GM19043 (cell line): ENCODE results near the gene SURF6.

Experiments used
- ATAC-seq: cut with Tn5 transposase; IDR thresholded peaks from one replicate; pipeline ENCODE4 v1.9.1; 2021; ENCODE audit warnings: low read depth; ENCODE audit not compliant: unreplicated experiment

The SURF6 gene

DNA sequence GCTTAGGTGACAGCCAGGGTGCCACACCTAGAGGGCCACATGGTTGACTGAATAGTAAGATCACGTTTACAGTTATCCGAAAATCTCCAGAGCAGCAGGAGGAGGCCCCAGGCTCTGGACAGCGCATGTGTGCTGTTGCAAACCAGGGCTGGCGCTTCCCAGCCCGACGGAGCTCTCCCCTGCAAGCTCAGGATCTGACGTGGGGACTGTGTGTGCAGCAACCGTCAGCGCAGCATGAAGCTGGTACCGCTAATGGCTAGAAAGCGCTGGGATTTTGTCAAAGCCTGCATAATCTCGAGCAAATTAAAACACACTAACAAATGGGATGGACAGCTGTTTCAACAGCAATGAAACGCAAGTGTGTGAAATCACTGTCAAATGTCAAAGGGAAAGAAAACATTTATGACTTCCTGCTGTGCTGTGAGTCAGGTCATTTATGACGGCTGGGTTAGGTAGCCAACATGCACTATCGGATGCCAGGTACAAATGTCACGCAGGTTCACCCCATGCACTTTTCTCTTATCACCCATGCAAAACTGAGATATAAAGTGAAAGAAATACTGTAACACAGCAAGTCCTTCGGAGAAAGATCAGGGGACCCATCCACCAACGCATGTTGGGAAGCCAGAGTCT is 32.4 kb upstream of the SURF6 start:
- ATAC-seq = no peak

DNA sequence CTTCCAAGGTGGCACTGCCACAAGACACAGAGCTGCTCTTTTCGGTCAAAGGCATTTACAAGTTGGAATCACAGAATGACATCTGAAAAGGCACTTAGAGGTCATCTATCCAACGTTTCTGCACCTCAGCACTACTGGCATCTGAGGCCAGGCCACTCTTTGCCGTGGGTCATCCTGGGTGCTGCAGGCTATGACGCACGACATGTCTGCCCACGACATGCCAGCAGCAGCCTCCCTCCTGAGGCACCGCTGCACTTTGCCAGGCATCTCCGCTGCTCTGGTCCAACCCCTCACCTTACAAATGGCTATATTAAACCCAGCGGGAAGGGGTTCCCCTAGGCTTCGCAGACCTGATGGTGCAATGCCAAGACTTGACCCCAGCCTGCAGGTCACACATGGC is 31.8 kb upstream of the SURF6 start:
- no peak for ATAC-seq

- ATAC-seq = no peak
Observed at GRCh38 chr9:133367221-133367620, 31.2 kb upstream of the SURF6 start.

DNA sequence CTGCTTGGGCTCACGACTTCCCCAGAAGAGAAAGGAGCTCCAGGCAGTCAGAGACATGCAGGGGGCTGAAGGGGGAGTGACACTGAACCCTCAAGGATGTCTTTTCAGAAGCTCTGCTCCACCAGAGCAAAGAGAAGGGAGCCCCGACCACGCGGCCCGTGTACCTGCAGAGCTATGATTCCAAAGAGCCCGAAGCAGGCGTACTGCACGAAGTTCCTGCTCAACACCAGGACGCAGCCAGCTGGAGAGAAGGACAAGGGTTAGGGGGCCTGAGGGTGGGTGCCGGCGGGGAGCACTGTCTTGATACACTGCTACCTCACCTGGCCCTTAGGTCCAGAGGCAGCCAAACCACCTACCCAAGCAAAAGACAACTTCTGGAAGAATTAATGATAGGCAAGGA is 30.4 kb upstream of the SURF6 start:
- ATAC-seq = no peak

DNA sequence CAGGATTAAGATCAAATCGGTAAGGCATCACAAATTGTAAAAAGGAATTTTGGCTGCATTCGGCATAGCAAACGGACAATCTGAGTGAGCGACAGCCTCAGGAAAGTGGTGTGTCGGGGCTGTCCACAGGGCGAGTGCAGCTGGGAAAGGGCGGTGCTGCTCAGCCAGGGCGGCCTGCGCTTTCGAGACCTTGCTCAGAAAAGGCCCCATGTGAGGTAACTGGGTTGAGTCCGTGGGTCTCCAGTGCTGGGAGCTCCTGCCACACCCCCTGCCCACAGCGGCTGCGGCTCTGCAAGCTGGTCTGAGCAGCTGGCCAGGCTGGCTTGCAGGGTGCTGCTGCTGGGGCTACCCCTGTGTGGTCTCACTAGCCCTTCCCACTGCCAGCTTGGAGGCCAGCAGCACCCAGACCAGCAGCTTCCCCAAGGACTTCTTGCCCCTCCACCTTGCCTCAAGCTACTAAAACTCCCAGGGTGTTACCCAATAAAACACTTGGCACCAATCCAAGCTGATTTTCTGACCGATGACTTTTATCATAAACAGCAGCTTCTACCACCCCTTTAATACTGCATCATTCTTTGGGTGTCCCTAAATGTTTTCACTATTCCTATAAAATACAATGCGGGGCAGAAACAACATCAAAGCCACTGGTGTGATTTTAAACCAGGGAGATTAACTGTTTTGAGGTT is 26.5 kb upstream of the SURF6 start:
- no peak for ATAC-seq

- ATAC-seq = no peak
Observed at GRCh38 chr9:133361507-133362092, 25.6 kb upstream of the SURF6 start.

DNA sequence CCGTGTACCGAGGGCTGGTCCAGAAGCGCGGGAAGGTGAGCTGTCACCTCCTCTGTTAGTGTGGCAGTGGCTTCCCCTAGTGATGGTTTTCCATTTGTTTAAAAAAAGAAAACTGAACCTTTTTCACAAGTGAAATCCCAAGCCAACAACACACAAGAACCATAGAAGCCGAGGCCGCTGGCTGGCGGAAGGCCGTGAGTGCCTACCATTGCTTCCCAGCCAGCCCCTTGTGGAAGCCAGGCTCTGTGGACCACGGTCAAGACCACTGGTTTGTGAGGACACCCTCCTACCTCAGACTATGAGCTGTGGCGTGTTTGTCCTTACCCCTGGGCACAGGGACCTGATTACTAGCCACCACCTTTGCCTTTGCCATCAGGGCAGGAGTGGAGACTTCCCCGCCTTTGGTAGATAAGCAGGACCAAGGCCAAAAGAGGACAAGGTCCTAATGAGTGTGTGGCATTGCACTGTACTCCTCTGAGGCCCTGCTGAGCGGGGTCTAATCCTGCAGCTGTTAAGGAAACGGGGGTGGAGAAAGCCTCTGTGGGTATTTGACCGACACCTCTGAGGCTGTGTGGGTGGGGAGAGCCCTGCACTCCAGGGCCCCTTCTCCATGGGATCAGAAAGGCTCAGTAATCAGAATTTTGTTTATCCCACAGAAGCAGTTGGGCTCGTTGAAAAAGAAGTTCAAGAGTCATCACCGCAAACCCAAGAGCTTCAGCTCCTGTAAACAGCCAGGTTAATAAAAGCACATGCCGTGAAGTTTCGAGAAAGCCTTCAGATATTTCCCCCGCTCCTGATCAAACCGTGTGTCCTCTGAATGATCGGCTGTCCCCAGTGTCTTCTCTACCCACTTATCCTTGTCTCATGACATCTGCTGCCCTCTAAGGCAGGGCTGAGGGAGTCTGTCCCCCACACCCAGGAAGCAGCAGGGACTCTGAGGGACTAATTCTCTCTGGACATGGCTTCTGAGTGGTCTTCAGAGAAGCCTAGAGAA is 24.7 kb upstream of the SURF6 start:
- ATAC-seq = no peak

- no peak for ATAC-seq
Observed at GRCh38 chr9:133359399-133360175, 23.6 kb upstream of the SURF6 start.

DNA sequence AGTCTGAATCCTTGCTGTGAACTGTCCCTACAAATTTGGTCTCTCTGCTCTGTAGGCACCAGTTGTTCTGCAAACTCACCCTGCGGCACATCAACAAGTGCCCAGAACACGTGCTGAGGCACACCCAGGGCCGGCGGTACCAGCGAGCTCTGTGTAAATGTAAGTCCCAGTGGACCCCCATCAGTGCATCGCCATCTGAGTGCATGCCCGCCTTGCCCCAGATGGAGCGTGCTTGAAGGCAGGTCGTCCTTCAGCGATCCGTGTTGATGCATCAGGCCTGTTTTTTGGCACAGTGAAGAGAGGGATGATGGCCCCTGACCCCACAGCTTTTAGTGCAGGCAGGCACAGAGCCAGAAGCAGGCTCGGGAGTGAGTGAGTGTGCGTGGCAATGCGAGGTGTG is 21.7 kb upstream of the SURF6 start:
- ATAC-seq = no peak

DNA sequence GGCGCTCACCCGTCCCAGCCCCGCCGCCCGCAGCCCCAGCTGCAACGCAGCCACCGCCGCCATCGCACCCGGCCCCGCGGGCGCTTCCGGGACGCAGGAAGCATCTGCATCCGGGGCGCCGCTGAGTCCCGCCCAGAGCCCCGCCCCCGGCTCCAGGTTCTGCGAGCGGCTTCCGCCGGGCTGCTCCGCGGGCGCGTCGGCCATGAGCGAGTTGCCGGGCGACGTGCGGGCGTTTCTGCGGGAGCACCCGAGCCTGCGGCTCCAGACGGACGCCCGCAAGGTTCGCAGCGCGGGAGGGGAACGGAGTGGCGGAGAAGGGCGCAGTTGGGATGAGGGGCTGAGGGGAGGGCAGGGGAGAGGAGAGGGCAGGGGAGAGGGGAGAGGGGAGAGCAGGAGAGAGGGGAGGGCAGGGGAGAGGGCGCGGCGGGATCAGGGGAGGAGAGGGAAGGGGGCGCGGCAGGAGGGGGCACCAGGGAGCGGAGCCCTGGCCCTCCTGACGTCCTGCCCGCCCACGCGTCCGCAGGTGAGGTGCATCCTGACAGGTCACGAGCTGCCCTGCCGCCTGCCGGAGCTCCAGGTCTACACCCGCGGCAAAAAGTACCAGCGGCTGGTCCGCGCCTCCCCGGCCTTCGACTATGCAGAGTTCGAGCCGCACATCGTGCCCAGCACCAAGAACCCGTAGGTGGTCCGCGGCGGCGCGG is 20.6 kb upstream of the SURF6 start, which contains the start of the genes SURF1 and SURF2:
SURF1 (minus strand) TSS at position 97 of the 701 bp plus-strand sequence; CDS start at position 63, 34 bp downstream.
SURF2 (plus strand) TSS at position 160 of the 701 bp plus-strand sequence; CDS start at position 203, 43 bp downstream.
- no peak for ATAC-seq

- no peak for ATAC-seq
Observed at GRCh38 chr9:133355881-133356357, 19.9 kb upstream of the SURF6 start.

DNA sequence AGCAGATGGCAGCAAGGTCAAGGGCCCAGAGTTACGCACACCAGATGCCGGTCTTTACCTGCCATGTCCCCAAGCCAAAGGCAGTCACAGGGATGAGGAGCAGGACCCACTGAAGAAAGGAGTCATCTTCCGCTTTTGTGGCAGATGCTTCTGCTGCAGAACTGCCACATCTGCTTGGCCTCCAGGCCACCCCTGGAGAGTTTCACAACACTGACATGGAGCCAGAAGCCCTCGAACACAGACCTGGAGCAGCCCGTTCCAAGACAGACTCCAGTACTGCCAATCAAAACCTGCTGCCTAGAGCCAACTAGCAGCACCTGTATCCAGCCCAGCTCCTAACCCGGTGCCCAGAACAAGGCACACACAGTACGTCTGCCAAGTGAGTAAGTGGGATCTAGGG is 18.8 kb upstream of the SURF6 start:
- ATAC-seq = no peak

- no peak for ATAC-seq
Observed at GRCh38 chr9:133353548-133353947, 17.6 kb upstream of the SURF6 start.

- ATAC-seq = no peak
Observed at GRCh38 chr9:133352635-133353340, 16.8 kb upstream of the SURF6 start.

DNA sequence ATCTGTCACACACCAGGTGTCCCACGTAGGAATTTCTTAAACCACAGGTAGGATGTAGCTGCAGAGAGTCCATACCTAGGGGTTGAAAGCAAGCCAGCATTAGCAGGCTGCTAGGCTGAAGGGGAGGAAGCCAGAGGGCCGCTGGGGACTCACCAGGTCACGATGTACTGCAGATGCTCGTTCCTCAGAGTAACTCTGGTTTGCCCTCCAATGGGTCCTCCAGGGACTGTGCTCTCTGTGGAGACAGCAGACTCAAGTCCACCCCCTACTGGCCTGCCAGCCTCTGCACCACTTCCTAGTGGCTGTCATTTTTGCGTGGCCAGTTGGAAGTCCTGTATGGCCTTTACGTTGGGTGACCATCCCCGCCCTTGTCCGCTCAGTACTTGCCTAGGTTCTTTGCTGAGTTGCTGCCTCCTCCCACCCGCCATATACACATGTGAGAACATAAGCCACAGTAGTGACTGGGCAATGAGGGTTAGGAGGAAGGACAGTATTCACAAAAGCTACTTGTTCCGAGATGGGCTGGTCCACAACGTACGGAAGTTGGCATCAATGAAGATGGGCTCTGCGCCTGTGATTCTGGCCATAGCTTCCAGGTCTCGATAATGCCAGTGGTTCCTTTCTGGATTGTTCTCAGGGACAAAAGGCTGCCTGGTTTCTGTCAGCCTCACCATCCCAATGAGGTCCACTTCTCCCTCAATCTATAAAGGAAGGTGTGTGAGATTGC is 16.1 kb upstream of the SURF6 start:
- no peak for ATAC-seq

DNA sequence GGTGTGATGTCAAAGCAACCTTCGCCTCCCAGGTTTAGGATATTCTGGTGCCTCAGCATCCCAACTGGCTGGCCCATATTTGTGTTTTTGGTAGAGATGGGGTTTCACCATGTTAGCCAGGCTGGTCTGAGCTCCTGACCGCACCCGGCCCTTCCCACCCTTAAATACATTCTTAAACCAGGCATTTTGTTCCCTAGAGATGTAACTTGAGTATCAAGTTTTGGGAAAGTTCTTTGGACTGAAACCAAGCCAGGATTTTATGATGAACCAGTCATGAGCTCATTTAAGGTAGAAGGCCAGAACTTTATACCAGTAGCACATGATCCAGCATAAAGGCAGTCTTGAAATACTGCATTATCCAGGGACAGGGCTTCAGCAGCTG is 15.5 kb upstream of the SURF6 start:
- ATAC-seq = no peak

DNA sequence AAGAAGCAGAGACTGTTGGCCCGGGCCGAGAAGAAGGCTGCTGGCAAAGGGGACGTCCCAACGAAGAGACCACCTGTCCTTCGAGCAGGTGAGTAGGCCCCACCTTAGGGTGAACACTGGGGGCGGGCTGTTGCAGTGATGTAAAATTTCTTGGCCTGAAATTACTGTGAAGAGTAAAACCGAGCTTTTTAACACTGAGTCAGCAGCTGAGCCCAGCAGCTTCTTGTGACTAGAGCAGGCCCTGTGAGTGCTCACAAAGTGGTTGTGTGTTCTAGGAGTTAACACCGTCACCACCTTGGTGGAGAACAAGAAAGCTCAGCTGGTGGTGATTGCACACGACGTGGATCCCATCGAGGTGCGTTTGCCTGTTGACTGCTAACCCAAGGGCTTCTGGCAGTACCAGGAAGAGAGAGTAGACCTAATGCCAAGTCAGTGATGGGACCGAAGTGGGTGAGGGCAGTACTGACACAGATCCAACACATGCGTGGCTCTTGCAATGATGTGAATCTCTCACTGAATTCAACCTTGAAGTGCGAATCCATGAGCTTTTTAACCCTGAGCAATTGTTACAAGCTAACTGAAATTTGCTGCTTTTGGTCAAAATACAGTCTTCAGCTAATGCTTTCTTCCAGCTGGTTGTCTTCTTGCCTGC is 14.1 kb upstream of the SURF6 start:
- ATAC-seq = no peak
